Prostate gland (tissue), 2 donors: ENCODE data around the gene LIG3. TPM values are rescaled to one million over a fixed set of nuclear protein-coding genes. Genes with fewer than 3 reads are reported as not detected.
"Not testable (repeated sequence)": the region's sequence is repeated elsewhere in the genome, so short reads cannot be mapped to it uniquely, and the experiment has no call there.

ENCODE experiments used
- DNase-seq: peaks from one replicate; pipeline ENCODE4 v3.0.0-alpha.2; 2019; ENCODE audit warnings: low spot score
- H3K27ac ChIP-seq, 2 donors: fragments of 200-600 bp; sonication (generic); 2 replicates each; pipeline ENCODE4 v1.5.1; 2017 to 2019
- H3K27me3 ChIP-seq: fragments of 200-600 bp; sonication (generic); replicated peaks from 2 replicates; pipeline ENCODE4 v1.5.1; 2019; ENCODE audit not compliant: insufficient read depth
- H3K36me3 ChIP-seq, 2 donors: fragments of 200-600 bp; sonication (generic); 1 replicate in 1 of 2; 2 replicates in 1 of 2; pipeline versions ENCODE4 v1.5.1 to v1.8.1; 2017 to 2019
- H3K4me1 ChIP-seq: fragments of 200-600 bp; sonication (generic); replicated peaks from 2 replicates; pipeline ENCODE4 v1.5.1; 2019
- H3K4me3 ChIP-seq, 2 donors: fragments of 200-600 bp; sonication (generic); 2 replicates each; pipeline ENCODE4 v1.5.1; 2017 to 2019
- H3K9me3 ChIP-seq: fragments of 200-600 bp; sonication (generic); 2 replicates; pipeline ENCODE4 v1.5.1; 2017
- POLR2A ChIP-seq: fragments of 450-650 bp; IDR thresholded peaks from one replicate; pipeline ENCODE4 v1.6.1; 2016; ENCODE audit warnings: antibody characterized with exemption, mild to moderate bottlenecking
- POLR2AphosphoS5 ChIP-seq: sonication (generic); formaldehyde crosslinking; IDR thresholded peaks from one replicate; pipeline ENCODE4 v1.6.1; 2017; ENCODE audit warnings: antibody characterized with exemption
- WGBS: methylation state at CpG from one replicate; pipeline ENCODE4 v1.1.5; 2018; 5-methylcytosine and 5-hydroxymethylcytosine counted together
- intact Hi-C: fragments of 100-400 bp; cut with DNase I; formaldehyde crosslinking; loops from one replicate; pipeline ENCODE4 v1.14.2; 2022
- total RNA-seq, 2 donors: library from RNA; depleted of rRNA; stranded (reverse); fragments of >200 nt; gene quantifications; one replicate each; pipeline ENCODE4 v1.1.0, GENCODE V29; 2016
- TF ChIP-seq, protein P1 (sequence below), 4 experiments: fragments of 200-600 bp in 2 of 4; fragments of 450-650 bp in 2 of 4; sonication (generic) in 2 of 4; IDR thresholded peaks; 1 replicate in 3 of 4; 2 replicates in 1 of 4; pipeline ENCODE4 v1.5.1; 2016 to 2019; ENCODE audit warnings: antibody characterized with exemption in 4 of 4, mild to moderate bottlenecking in 2 of 4, moderate library complexity in 2 of 4

LIG3 gene
- total RNA-seq, 2 donors from 2014 or later: 49.2 to 54.0 TPM

DNA sequence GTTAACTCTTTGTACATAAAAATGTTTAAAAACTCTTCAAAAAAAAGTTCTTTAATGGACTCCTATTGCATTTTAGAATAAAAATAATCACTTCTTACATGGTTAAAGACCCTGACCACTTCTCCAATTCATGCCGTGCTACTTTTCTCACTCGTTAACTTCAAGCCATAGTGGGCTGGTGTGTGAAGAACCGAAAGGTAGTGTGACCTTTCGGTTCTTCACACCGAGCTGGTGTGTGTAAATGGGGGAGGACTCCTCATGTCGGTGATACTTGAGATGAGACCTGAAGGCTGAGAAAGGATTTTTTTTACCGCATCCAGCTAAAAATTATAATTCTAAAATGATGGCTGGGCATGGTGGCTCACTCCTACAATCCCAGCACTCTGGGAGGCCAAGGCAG lies 61.1 kb downstream of the LIG3 start:
- Histone ChIP-seq H3K36me3 (no peaks in the 10 kb centered on the region), H3K4me1 (no peaks in the 10 kb centered on the region), H3K4me3 (no peak overlapping the region), H3K27ac (no peak overlapping the region), H3K27me3 (no peaks in the 10 kb centered on the region), H3K9me3 (no peaks in the 10 kb centered on the region)
- intact Hi-C loops: no loop called here
- 91% methylated on average over 7 of the region's 7 CpGs for WGBS
- DNase-seq: no peak
- TF ChIP-seq, protein P1, sequence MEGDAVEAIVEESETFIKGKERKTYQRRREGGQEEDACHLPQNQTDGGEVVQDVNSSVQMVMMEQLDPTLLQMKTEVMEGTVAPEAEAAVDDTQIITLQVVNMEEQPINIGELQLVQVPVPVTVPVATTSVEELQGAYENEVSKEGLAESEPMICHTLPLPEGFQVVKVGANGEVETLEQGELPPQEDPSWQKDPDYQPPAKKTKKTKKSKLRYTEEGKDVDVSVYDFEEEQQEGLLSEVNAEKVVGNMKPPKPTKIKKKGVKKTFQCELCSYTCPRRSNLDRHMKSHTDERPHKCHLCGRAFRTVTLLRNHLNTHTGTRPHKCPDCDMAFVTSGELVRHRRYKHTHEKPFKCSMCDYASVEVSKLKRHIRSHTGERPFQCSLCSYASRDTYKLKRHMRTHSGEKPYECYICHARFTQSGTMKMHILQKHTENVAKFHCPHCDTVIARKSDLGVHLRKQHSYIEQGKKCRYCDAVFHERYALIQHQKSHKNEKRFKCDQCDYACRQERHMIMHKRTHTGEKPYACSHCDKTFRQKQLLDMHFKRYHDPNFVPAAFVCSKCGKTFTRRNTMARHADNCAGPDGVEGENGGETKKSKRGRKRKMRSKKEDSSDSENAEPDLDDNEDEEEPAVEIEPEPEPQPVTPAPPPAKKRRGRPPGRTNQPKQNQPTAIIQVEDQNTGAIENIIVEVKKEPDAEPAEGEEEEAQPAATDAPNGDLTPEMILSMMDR (IDR thresholded peaks at IDR 0.05): no peak
- TF ChIP-seq POLR2A (no peak), POLR2AphosphoS5 (no peak)

DNA sequence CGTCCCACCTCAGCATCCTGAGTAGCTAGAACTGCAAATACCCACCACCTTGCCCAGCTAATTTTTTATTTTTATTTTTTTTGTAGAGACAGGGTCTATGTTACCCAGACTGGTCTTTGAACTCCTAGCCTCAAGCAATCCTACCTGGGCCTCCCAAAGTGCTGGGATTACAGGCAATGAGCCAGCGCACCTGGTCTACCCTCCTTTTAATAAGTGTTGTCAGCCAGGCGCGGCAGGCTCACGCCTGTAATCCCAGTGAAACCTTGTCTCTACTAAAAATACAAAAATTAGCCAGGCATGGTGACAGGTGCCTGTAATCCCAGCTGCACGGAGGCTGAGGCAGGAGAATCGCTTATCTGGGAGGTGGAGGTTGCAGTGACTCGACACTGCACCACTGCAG lies 63.9 kb downstream of the LIG3 start:
- intact Hi-C loops: no loop called here
- no peak for DNase-seq
- WGBS: 95% methylated on average over 8 of the region's 8 CpGs
- TF ChIP-seq POLR2AphosphoS5: no peak
- TF ChIP-seq, protein P1 (IDR thresholded peaks at IDR 0.05): no peak
- no peak for TF ChIP-seq POLR2A
- Histone ChIP-seq H3K4me1 (no peaks in the 10 kb centered on the region), H3K27me3 (no peaks in the 10 kb centered on the region), H3K9me3 (no peaks in the 10 kb centered on the region), H3K36me3 (no peaks in the 10 kb centered on the region), H3K4me3 (no peak overlapping the region), H3K27ac (no peak overlapping the region)

DNA sequence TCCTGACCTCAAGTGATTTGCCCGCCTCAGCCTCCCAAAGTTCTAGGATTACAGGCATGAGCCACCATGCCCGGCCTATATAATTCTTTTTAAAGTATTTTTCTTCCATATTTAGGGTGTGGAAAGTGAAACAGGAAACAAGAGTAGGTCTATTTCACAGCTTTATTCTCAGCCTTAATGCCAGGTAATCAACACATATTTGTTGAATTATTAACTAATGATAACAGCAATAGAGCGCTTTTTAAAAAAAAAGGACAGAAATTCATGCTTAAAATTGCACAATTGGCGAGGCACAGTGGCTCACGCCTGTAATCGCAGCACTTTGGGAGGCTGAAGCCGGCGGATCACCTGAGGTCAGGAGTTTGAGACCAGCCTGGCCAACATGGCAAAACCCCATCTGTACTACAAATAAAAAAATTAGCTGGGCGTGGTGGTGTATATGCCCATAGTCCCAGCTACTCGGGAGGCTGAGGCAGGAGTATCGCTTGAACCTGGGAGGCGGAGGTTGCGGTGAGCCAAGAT lies 65.2 kb downstream of the LIG3 start:
- H3K27ac ChIP-seq, H3K4me1 ChIP-seq, H3K9me3 ChIP-seq, H3K36me3 ChIP-seq, H3K4me3 ChIP-seq, DNase-seq, intact Hi-C loops, H3K27me3 ChIP-seq: not testable (repeated sequence)
- 95% methylated on average over 13 of the region's 13 CpGs for WGBS

DNA sequence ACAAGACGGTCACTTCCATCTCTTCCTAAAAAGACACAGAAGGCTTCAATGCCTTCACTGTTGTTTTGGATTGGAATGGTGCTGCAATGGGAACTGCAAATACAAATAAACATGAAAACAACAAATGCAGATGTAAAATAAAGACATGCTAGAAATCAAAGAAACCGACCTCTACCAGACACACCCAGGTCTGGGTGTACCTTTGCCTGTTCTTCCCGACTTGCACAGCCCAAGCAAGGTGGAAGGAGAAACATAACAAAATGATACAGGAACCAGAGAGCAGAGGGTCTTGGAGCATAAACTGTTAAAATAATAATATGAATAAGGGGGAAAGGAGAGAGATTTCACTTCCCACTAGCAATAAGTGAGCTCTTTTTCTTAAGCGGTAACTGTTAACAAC lies 65.9 kb downstream of the LIG3 start:
- no peak overlapping the region for H3K27ac ChIP-seq
- DNase-seq: no peak
- H3K36me3 ChIP-seq: no peaks in the 10 kb centered on the region
- 74% methylated on average over 4 of the region's 4 CpGs for WGBS
- H3K9me3 ChIP-seq: no peaks in the 10 kb centered on the region
- no peak for TF ChIP-seq POLR2A
- TF ChIP-seq, protein P1 (IDR thresholded peaks at IDR 0.05): no peak
- TF ChIP-seq POLR2AphosphoS5: no peak
- H3K27me3 ChIP-seq: no peaks in the 10 kb centered on the region
- intact Hi-C loops: no loop called here
- no peak overlapping the region for H3K4me3 ChIP-seq
- no peaks in the 10 kb centered on the region for H3K4me1 ChIP-seq

DNA sequence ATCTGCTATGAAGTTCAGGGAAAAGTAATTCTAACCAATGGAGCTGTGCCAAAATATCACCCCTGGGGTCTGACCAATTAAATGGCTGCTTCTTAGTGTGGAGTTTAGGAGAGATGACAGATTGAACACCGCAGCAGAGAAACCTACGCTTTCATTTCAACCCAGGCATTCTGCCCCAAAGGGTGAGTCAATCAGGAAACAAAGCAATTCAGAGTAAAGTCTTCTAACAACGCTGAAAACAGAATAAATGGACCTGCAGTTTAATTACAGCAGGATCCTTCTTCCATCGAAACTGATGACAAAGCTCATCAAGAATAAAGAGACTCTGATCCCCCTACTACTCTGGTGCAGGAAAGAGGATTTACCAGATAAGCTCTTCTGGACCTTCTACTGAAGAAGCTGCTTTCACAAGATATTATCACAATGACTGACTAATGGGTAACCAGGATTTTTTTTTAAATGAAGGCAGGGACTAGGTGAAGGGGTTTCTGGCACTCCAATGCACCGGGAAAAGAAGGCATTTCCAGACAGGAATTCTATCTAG lies 66.5 kb downstream of the LIG3 start:
- no peaks in the 10 kb centered on the region for H3K27me3 ChIP-seq
- H3K36me3 ChIP-seq: no peaks in the 10 kb centered on the region
- no peaks in the 10 kb centered on the region for H3K4me1 ChIP-seq
- 60% methylated on average over 5 of the region's 5 CpGs for WGBS
- TF ChIP-seq, protein P1 (IDR thresholded peaks at IDR 0.05): no peak
- TF ChIP-seq POLR2A (no peak), POLR2AphosphoS5 (no peak)
- H3K27ac ChIP-seq: no peak overlapping the region
- H3K4me3 ChIP-seq: no peak overlapping the region
- no peak for DNase-seq
- no peaks in the 10 kb centered on the region for H3K9me3 ChIP-seq
- intact Hi-C loops: no loop called here
